Prostate gland (tissue), 2 donors: Measurements from ENCODE around the gene WNT8A.

Experiments
- POLR2A ChIP-seq: fragments of 450-650 bp; IDR thresholded peaks from one replicate; pipeline ENCODE4 v1.6.1; 2016; ENCODE audit warnings: antibody characterized with exemption, mild to moderate bottlenecking
- TF ChIP-seq, protein P1 (sequence below), 4 experiments: fragments of 200-600 bp in 2 of 4; fragments of 450-650 bp in 2 of 4; sonication (generic) in 2 of 4; IDR thresholded peaks; 1 replicate in 3 of 4; 2 replicates in 1 of 4; pipeline ENCODE4 v1.5.1; 2016 to 2019; ENCODE audit warnings: antibody characterized with exemption in 4 of 4, mild to moderate bottlenecking in 2 of 4, moderate library complexity in 2 of 4

- TF ChIP-seq POLR2A = no peak
- TF ChIP-seq, protein P1, sequence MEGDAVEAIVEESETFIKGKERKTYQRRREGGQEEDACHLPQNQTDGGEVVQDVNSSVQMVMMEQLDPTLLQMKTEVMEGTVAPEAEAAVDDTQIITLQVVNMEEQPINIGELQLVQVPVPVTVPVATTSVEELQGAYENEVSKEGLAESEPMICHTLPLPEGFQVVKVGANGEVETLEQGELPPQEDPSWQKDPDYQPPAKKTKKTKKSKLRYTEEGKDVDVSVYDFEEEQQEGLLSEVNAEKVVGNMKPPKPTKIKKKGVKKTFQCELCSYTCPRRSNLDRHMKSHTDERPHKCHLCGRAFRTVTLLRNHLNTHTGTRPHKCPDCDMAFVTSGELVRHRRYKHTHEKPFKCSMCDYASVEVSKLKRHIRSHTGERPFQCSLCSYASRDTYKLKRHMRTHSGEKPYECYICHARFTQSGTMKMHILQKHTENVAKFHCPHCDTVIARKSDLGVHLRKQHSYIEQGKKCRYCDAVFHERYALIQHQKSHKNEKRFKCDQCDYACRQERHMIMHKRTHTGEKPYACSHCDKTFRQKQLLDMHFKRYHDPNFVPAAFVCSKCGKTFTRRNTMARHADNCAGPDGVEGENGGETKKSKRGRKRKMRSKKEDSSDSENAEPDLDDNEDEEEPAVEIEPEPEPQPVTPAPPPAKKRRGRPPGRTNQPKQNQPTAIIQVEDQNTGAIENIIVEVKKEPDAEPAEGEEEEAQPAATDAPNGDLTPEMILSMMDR (IDR thresholded peaks at IDR 0.05) = peak; percentile 60 to 78 (median 72)
Observed at GRCh38 chr5:138077064-138077696, 6.7 kb upstream of the WNT8A start.
